Mucosa of descending colon (tissue), 3 donors: ENCODE measurements around the gene PDXP. TPM values are rescaled to one million over a fixed set of nuclear protein-coding genes. Genes with fewer than 3 reads are reported as not detected.

Experiments used
- ATAC-seq: fragments of 200-7000 bp; cut with Tn5 transposase; one replicate; pipeline ENCODE4 v1.9.1; 2020; ENCODE audit warnings: mild to moderate bottlenecking, moderate library complexity
- DNase-seq, 3 donors: peaks; one replicate each; pipeline ENCODE4 v3.0.0-alpha.2; 2020
- H3K36me3 ChIP-seq: fragments of 200-600 bp; one replicate; pipeline ENCODE4 v1.8.0; 2021; ENCODE audit warnings: low read depth, mild to moderate bottlenecking
- H3K4me1 ChIP-seq: fragments of 200-600 bp; one replicate; pipeline ENCODE4 v1.8.0; 2021; ENCODE audit warnings: low read depth, mild to moderate bottlenecking
- H3K4me3 ChIP-seq: fragments of 200-600 bp; one replicate; pipeline ENCODE4 v1.8.0; 2021; ENCODE audit warnings: mild to moderate bottlenecking
- H3K9me3 ChIP-seq: fragments of 200-600 bp; one replicate; pipeline ENCODE4 v1.8.0; 2021; ENCODE audit warnings: mild to moderate bottlenecking
- CTCF ChIP-seq: fragments of 200-600 bp; IDR thresholded peaks from one replicate; pipeline ENCODE4 v1.8.0; 2022; ENCODE audit warnings: antibody characterized with exemption, mild to moderate bottlenecking
- intact Hi-C, 2 donors: fragments of 100-400 bp; cut with DNase I in 1 of 2; cut with micrococcal nuclease in 1 of 2; formaldehyde crosslinking; loops; one replicate each; pipeline versions ENCODE4 v1.11.0 to v1.11.1; 2022; cut with DNase I, micrococcal nuclease
- total RNA-seq, 3 donors: library from RNA; stranded (reverse); fragmentation: NEBNext Ultra II Directional in 2 of 3; extraction: Animal tissue kit (Norgen Biotek cat#: 25700) in 2 of 3; gene quantifications; one replicate each; pipeline versions ENCODE4 v1.2.1 to v1.2.4, GENCODE V29; 2021 to 2023
- donor health status: DM: no; HTN: no; CAD: no; lungs with moderate emphysema.
- donor health status: DM: no; HTN: no; CAD: no.
- donor health status: DM: no; HTN: yes; CAD: no.

The PDXP gene
- total RNA-seq, 3 donors from 2014 or later = 26.8 to 43.3 (median 40.6) TPM

DNA sequence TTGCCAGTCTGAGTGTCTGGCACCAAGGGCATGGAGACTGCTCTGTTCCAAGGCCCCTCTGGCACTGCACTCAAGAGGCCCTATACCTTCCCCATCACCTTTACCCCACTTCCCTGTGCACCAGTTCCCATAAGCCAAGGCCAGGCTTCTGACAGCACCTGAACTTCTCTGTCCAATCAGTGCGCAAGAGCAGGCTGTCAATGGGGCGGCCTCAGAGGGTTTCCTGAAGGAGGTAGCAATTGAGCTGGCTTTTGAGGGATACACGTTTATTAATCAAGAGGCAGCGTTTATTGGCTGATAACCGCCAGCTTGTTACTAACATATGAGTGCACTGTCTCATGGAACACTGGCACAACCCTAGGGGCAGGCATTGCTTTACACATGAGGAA lies 17.0 kb upstream of the PDXP start:
- ATAC-seq = peak; percentile 60

DNA sequence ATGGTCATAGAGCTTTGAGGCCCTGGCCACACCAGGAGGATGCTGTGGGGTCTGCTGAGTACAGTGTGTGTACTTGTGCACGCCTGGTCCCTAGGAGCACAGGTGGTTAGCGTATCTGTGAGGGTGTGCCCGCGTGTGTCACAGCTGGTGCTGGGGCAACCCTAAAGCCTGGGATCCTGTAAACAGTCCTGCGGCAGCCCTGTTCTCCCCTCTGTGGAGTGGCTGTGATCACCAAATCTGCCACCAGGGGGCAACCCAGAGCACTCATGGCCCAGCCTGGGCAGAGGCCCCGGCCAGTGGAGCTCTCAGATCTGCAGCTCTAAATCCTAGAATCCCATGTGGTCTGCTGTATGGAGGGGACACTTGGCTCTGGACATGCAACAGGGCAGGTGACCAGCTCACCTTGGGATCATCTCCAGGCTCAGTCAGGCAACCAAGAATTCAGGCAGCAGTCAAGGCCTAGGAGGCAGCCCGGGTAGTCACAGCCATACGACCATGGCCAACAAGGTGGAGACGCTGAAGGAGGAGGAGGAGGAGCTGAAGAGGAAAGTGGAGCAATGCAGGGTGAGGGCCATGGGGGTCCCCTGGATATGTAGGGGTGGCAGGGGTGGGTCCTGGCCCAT lies 15.2 kb upstream of the PDXP start:
- no peaks in the 10 kb centered on the region for H3K36me3 ChIP-seq
- no peak overlapping the region for H3K4me3 ChIP-seq
- H3K4me1 ChIP-seq = peaks cover 37% of the 10 kb centered on the region
- no peaks in the 10 kb centered on the region for H3K9me3 ChIP-seq
- ATAC-seq (peak; percentile 51), DNase-seq (peak; percentile 89 to 96 (median 95))
- peak; percentile 92 for TF ChIP-seq CTCF
- intact Hi-C loops = loop anchor here (5.0 to 10.0 kb wide), 3 partner anchors 39 to 151 kb away; partner anchors contain the start of gene NOL12 (in 1 of the 2)

More for the DNA sequence above, 17.0 kb upstream of the PDXP start:
- no peaks in the 10 kb centered on the region for H3K36me3 ChIP-seq
- H3K4me1 ChIP-seq = peaks cover 54% of the 10 kb centered on the region
- intact Hi-C loops = loop anchor here (5.0 to 10.0 kb wide), 3 partner anchors 41 to 153 kb away; partner anchors contain the start of gene NOL12 (in 1 of the 2)
- no peak overlapping the region for H3K4me3 ChIP-seq
- no peak for TF ChIP-seq CTCF
- H3K9me3 ChIP-seq = no peaks in the 10 kb centered on the region
- DNase-seq = peak in 1 of 3 donors; percentile 81

- intact Hi-C loops = loop anchor here in 1 of 2 donors (10.0 kb wide), 1 partner anchor 147 kb away; no protein-coding TSS in a partner anchor
- H3K36me3 ChIP-seq = no peaks in the 10 kb centered on the region
Observed at GRCh38 chr22:37647317-37647716, 11.2 kb upstream of the PDXP start.

GRCh38 chr22:37647928-37648327 lies 10.6 kb upstream of the PDXP start:
- Histone ChIP-seq H3K4me1 (peaks cover 9% of the 10 kb centered on the region), H3K4me3 (no peak overlapping the region), H3K36me3 (peaks cover under 1% of the 10 kb centered on the region), H3K9me3 (no peaks in the 10 kb centered on the region)
- DNase-seq (peak in 2 of 3 donors; percentile 57 to 67), ATAC-seq (peak; percentile 78)
- intact Hi-C loops = loop anchor here in 1 of 2 donors (10.0 kb wide), 1 partner anchor 147 kb away; no protein-coding TSS in a partner anchor
- no peak for TF ChIP-seq CTCF

More at GRCh38 chr22:37647317-37647716, 11.2 kb upstream of the PDXP start:
- H3K4me3 ChIP-seq = no peak overlapping the region
- H3K4me1 ChIP-seq = peaks cover 14% of the 10 kb centered on the region
- TF ChIP-seq CTCF = no peak
- DNase-seq (no peak), ATAC-seq (peak; percentile 6)
- H3K9me3 ChIP-seq = no peaks in the 10 kb centered on the region

GRCh38 chr22:37650463-37651136 lies 7.9 kb upstream of the PDXP start:
- DNase-seq (no peak), ATAC-seq (no peak)
- Histone ChIP-seq H3K4me3 (no peak overlapping the region), H3K36me3 (peaks cover 4% of the 10 kb centered on the region), H3K4me1 (peaks cover 10% of the 10 kb centered on the region), H3K9me3 (no peaks in the 10 kb centered on the region)
- intact Hi-C loops = no loop called here
- no peak for TF ChIP-seq CTCF
